ENCODE results near the gene PTEN. TPM values are rescaled to one million over a fixed set of nuclear protein-coding genes. Genes with fewer than 3 reads are reported as not detected.
"Not testable (repeated sequence)": the region's sequence is repeated elsewhere in the genome, so short reads cannot be mapped to it uniquely, and the experiment has no call there.

PTEN gene
- total RNA-seq, 1 donor from 2014 or later, result 69.3 TPM

DNA sequence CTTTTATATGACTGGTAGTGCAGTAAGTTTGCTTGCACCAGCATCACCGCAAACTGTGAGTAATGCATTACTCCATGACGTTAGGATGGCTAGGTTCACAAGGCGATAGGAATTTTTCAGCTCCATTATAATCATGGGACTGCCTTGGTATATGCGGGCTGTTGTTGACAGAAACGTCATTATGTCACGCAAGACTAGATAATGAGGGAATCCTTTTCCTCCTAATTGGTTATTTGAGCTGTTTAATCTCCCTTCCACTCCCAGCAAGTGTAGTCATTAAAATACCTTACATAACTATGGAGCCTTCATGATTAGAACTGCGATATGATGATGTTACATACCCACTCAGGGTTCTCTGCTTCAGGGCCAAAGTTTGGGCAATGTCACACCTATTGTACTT is 17.4 kb upstream of the PTEN start:
- H3K27me3 Mint-ChIP-seq (ENCODE audit: unreplicated experiment), result no peaks in the 10 kb centered on the region
- no peak overlapping the region for H3K4me3 Mint-ChIP-seq (ENCODE audit: unreplicated experiment)
- peaks cover 5% of the 10 kb centered on the region for H3K4me1 Mint-ChIP-seq (ENCODE audit: unreplicated experiment)
- DNase-seq (ENCODE audit: extremely low spot score, unreplicated experiment), result no peak
- no peak overlapping the region for H3K27ac Mint-ChIP-seq (ENCODE audit: unreplicated experiment)
- TF ChIP-seq, protein P1, sequence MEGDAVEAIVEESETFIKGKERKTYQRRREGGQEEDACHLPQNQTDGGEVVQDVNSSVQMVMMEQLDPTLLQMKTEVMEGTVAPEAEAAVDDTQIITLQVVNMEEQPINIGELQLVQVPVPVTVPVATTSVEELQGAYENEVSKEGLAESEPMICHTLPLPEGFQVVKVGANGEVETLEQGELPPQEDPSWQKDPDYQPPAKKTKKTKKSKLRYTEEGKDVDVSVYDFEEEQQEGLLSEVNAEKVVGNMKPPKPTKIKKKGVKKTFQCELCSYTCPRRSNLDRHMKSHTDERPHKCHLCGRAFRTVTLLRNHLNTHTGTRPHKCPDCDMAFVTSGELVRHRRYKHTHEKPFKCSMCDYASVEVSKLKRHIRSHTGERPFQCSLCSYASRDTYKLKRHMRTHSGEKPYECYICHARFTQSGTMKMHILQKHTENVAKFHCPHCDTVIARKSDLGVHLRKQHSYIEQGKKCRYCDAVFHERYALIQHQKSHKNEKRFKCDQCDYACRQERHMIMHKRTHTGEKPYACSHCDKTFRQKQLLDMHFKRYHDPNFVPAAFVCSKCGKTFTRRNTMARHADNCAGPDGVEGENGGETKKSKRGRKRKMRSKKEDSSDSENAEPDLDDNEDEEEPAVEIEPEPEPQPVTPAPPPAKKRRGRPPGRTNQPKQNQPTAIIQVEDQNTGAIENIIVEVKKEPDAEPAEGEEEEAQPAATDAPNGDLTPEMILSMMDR (IDR thresholded peaks at IDR 0.05), result no peak
- H3K36me3 Mint-ChIP-seq (ENCODE audit: unreplicated experiment), result no peaks in the 10 kb centered on the region
- H3K9me3 Mint-ChIP-seq (ENCODE audit: unreplicated experiment), result no peaks in the 10 kb centered on the region

DNA sequence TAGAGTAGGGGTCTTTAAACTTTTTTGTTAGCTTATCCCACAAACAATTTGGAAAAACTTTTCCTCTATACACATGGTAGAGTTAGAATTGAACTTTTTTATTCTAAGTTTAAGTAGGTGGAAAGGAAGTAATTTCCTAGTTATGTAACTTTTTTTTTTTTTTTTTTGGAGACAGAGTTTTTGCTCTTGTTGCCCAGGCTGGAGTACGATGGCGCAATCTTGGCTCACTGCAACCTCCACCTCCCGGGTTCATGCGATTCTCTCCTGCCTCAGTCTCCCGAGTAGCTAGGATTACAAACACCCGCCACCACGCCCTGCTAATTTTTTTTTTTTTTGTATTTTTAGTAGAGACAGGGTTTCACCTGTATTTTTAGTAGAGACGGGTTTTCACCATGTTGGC is 16.7 kb upstream of the PTEN start:
- H3K4me1 Mint-ChIP-seq (ENCODE audit: unreplicated experiment); H3K27me3 Mint-ChIP-seq (ENCODE audit: unreplicated experiment); H3K36me3 Mint-ChIP-seq (ENCODE audit: unreplicated experiment); H3K9me3 Mint-ChIP-seq (ENCODE audit: unreplicated experiment); H3K4me3 Mint-ChIP-seq (ENCODE audit: unreplicated experiment); H3K27ac Mint-ChIP-seq (ENCODE audit: unreplicated experiment); DNase-seq (ENCODE audit: extremely low spot score, unreplicated experiment): not testable (repeated sequence)

DNA sequence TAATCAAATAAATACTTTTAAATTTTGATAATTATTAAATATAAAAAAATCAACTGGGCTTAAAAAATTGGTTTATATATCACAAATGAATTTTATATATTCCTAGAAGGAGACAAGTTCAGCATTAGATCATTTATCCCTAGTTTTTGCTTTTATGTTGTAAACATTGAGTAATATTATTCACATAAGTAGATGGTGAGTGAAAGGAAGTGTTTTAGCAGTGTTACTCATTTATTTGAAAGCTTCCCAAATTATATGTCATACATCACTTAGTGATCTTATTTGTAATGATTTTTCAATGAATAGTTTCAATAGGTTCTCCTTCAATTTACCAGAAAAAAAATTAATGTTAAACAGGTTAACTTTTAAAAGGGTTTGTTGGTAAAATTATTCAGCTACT is 15.9 kb upstream of the PTEN start:
- Mint-ChIP-seq H3K4me1 (ENCODE audit: unreplicated experiment) (peaks cover 5% of the 10 kb centered on the region), H3K27ac (ENCODE audit: unreplicated experiment) (no peak overlapping the region), H3K27me3 (ENCODE audit: unreplicated experiment) (no peaks in the 10 kb centered on the region), H3K4me3 (ENCODE audit: unreplicated experiment) (no peak overlapping the region), H3K9me3 (ENCODE audit: unreplicated experiment) (no peaks in the 10 kb centered on the region), H3K36me3 (ENCODE audit: unreplicated experiment) (no peaks in the 10 kb centered on the region)
- no peak for DNase-seq (ENCODE audit: extremely low spot score, unreplicated experiment)
- TF ChIP-seq, protein P1 (IDR thresholded peaks at IDR 0.05), result no peak

DNA sequence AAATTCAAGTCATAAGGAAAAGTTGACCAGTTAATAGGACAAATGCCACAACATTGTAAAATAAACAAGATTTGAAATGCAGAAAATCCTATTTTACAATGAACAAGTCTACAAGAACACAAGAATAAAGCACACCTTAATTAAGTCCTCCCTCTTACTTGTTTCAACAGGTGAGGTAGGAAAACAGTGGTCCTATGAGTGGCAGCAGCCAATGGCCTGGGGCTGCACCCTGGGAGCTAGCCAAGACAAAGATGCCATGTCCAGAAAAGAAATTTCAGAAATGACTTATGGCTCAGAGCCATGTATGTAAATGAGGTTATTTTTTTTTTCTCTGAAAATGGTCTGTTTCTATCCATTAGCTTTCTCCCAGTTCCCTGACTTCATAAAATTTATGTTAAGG is 14.4 kb upstream of the PTEN start:
- no peak overlapping the region for H3K27ac Mint-ChIP-seq (ENCODE audit: unreplicated experiment)
- H3K4me1 Mint-ChIP-seq (ENCODE audit: unreplicated experiment), result no peaks in the 10 kb centered on the region
- no peaks in the 10 kb centered on the region for H3K27me3 Mint-ChIP-seq (ENCODE audit: unreplicated experiment)
- DNase-seq (ENCODE audit: extremely low spot score, unreplicated experiment), result no peak
- TF ChIP-seq, protein P1 (IDR thresholded peaks at IDR 0.05), result no peak
- H3K4me3 Mint-ChIP-seq (ENCODE audit: unreplicated experiment), result no peak overlapping the region
- no peaks in the 10 kb centered on the region for H3K9me3 Mint-ChIP-seq (ENCODE audit: unreplicated experiment)
- no peaks in the 10 kb centered on the region for H3K36me3 Mint-ChIP-seq (ENCODE audit: unreplicated experiment)

DNA sequence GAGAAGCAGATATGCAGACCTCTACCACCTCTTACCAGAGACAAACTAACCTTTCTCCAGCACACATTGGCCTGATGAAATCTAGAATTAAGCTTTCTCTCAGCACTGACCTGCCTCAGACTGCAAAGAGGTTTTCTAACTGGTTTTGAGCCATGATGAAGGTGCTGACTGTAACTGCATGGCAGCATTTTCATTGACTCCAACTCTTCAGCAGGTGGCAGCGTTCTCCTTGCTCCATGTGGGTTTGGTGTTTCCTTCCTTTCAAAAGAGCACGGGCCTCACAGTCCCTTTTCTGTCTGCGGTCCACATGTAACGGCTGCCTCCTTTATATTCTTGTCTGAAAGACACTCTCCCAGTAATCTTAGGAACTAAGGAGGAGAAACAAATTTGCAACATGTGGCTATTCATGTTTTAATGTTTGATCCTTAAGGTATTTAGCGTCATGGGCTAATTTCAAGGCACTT is 12.7 kb upstream of the PTEN start:
- H3K27ac Mint-ChIP-seq (ENCODE audit: unreplicated experiment), result no peak overlapping the region
- DNase-seq (ENCODE audit: extremely low spot score, unreplicated experiment), result no peak
- TF ChIP-seq, protein P1 (IDR thresholded peaks at IDR 0.05), result peak; percentile 75

DNA sequence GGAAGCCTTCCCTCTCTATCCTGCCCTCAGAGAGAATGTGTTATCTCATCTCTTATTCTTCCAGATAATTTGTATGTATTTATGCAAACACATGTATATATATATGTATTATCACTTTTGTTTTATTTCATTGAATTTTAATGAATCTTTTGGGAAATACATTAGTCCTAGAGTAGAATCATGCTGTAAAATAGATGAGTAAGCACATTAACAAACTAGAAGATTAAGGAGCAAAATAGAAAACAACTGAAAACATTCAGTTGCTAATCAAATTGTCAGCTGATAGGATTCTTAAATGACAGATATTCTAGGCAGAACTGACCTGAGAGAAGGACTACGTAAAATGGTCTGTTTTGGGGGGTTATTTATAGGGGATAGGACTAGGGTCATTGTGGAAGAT is 11.3 kb upstream of the PTEN start:
- Mint-ChIP-seq H3K4me3 (ENCODE audit: unreplicated experiment) (no peak overlapping the region), H3K36me3 (ENCODE audit: unreplicated experiment) (no peaks in the 10 kb centered on the region), H3K9me3 (ENCODE audit: unreplicated experiment) (peaks cover 3% of the 10 kb centered on the region), H3K4me1 (ENCODE audit: unreplicated experiment) (no peaks in the 10 kb centered on the region), H3K27me3 (ENCODE audit: unreplicated experiment) (no peaks in the 10 kb centered on the region), H3K27ac (ENCODE audit: unreplicated experiment) (no peak overlapping the region)
- DNase-seq (ENCODE audit: extremely low spot score, unreplicated experiment), result no peak
- TF ChIP-seq, protein P1 (IDR thresholded peaks at IDR 0.05), result no peak

More for the DNA sequence above, 12.7 kb upstream of the PTEN start:
- Mint-ChIP-seq H3K4me1 (ENCODE audit: unreplicated experiment) (no peaks in the 10 kb centered on the region), H3K36me3 (ENCODE audit: unreplicated experiment) (no peaks in the 10 kb centered on the region), H3K4me3 (ENCODE audit: unreplicated experiment) (no peak overlapping the region), H3K9me3 (ENCODE audit: unreplicated experiment) (peaks cover 2% of the 10 kb centered on the region), H3K27me3 (ENCODE audit: unreplicated experiment) (no peaks in the 10 kb centered on the region)

DNA sequence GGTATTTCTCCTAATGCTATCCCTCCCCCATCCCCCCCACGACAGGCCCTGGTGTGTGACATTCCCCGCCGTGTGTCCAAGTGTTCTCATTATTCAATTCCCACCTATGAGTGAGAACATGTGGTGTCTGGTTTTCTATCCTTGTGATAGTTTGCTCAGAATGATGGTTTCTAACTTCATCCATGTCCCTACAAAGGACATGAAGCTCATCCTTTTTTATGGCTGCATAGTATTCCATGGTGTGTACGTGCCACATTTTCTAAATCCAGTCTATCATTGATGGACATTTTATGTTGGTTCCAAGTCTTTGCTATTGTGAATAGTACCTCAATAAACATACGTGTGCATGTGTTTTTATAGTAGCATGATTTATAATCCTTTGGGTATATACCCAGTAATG is 8.2 kb upstream of the PTEN start:
- not testable (repeated sequence) for H3K36me3 Mint-ChIP-seq (ENCODE audit: unreplicated experiment); H3K9me3 Mint-ChIP-seq (ENCODE audit: unreplicated experiment); H3K4me3 Mint-ChIP-seq (ENCODE audit: unreplicated experiment); H3K27me3 Mint-ChIP-seq (ENCODE audit: unreplicated experiment); H3K27ac Mint-ChIP-seq (ENCODE audit: unreplicated experiment); DNase-seq (ENCODE audit: extremely low spot score, unreplicated experiment); H3K4me1 Mint-ChIP-seq (ENCODE audit: unreplicated experiment)

DNA sequence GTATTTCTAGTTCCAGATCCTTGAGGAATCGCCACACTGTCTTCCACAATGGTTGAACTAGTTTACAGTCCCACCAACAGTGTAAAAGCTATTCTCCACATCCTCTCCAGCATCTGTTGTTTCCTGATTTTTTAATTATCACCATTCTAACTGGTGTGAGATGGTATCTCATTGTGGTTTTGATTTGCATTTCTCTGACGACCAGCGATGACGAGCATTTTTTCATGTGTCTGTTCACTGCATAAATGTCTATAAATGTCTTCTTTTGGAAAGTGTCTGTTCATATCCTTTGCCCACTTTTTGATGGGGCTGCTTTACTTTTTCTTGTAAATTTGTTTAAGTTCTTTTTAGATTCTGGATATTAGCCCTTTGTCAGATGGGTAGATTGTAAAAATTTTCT is 7.8 kb upstream of the PTEN start:
- not testable (repeated sequence) for H3K9me3 Mint-ChIP-seq (ENCODE audit: unreplicated experiment); H3K27ac Mint-ChIP-seq (ENCODE audit: unreplicated experiment); DNase-seq (ENCODE audit: extremely low spot score, unreplicated experiment); H3K27me3 Mint-ChIP-seq (ENCODE audit: unreplicated experiment); H3K4me1 Mint-ChIP-seq (ENCODE audit: unreplicated experiment); H3K36me3 Mint-ChIP-seq (ENCODE audit: unreplicated experiment); H3K4me3 Mint-ChIP-seq (ENCODE audit: unreplicated experiment)
